ENCODE data around the gene IRX5. TPM values are rescaled to one million over a fixed set of nuclear protein-coding genes. Genes with fewer than 3 reads are reported as not detected.

Gene IRX5
- under 1 TPM in 1 of 5 experiments, not detected in 4; 0.36 TPM for total RNA-seq
- not detected for polyA plus RNA-seq
- not detected for total RNA-seq

DNA sequence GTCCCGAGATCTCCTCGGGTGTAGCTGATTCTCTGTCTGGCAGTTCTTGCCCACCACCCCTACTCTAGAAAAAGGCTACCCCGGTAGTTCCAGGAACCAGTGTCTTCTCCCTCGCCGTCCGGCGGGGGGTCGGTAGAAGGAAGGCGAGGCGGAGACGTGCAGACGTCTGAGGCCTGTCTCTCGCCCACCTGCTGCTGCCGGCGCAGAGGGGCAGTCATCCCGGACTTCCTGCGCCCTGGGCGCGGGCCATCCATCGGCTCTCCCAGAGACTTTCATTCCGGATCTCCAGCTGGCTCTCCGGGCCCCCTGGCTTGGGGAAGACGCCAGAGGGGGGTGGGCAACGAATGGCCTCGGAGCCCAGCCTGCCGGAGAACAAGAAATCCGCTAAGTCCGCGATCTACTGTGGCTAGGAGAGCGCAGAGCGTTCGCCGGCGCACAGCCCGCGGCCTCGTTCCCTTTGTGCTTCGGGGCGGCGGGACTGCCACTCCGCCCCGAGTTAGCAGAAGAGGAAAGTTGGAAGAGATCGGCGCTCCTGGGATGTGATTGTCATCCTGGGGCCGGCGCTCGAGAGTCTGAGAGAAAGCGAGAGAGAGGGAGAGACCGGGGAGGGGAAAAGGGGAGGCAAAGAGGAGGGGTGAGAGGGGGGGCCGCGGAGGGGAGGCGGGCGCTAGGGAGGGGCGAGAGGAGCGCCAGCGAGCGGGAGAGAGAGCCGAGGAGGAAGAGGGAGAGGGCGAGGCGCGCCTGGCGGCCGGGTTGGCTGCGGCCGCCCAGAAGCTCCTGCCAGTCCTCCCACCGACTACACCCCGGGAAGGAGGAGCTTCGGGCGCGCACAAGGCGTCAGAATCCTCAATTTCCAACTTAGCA lies at the start of gene IRX5:
Gene IRX5, plus strand, starts transcription at position 861 of the 864 bp plus-strand sequence. CDS start 334 bp downstream, outside the sequence.
- ChIA-PET CTCF (no interaction called here), POLR2A (no interaction called here)
- Histone ChIP-seq H3K36me3 (ENCODE audit: control insufficient read depth in 2 of 3, insufficient read depth in 3 of 3, low read length in 3 of 3) (no peaks in the 10 kb centered on the region), H3K27ac (ENCODE audit: low read depth, low read length) (no peak within 1 kb of the TSS), H3K27me3 (ENCODE audit: control insufficient read depth in 2 of 2, insufficient read depth in 2 of 2, low read length in 2 of 2) (peaks cover 13 to 49% of the 10 kb centered on the region in 2 donors), H3K9me3 (ENCODE audit: control insufficient read depth in 2 of 3, low read length in 3 of 3) (no peaks in the 10 kb centered on the region), H3K4me1 (ENCODE audit: control insufficient read depth in 2 of 2, insufficient read depth in 2 of 2, low read length in 2 of 2) (peaks cover 9 to 12% of the 10 kb centered on the region in 2 donors), H3K4me3 (ENCODE audit: low read length) (peak within 1 kb of the TSS; percentile 70)
- ATAC-seq (no peak), DNase-seq (peak in 2 of 9 donors; percentile 20 to 46)
- intact Hi-C loops (cut with micrococcal nuclease) = loop anchor here in 1 of 2 donors (1.0 to 5.0 kb wide), 2 partner anchors 397 to 644 kb away; partner anchors contain the start of gene IRX3
- H3K4me1 Mint-ChIP-seq = peaks cover 16 to 42% (median 32%) of the 10 kb centered on the region in 7 donors
- H3K27ac Mint-ChIP-seq = peak within 1 kb of the TSS in 5 of 9 donors; percentile 14 to 93 (median 69)
- peaks cover 0 to 24% (median 13%) of the 10 kb centered on the region in 11 donors for H3K9me3 Mint-ChIP-seq
- peak within 1 kb of the TSS; percentile 84 to 96 (median 93) for H3K4me3 Mint-ChIP-seq
- peaks cover 0 to 23% (median 7%) of the 10 kb centered on the region in 5 donors for H3K36me3 Mint-ChIP-seq
- H3K27me3 Mint-ChIP-seq = peaks cover 68 to 78% (median 73%) of the 10 kb centered on the region in 5 donors

DNA sequence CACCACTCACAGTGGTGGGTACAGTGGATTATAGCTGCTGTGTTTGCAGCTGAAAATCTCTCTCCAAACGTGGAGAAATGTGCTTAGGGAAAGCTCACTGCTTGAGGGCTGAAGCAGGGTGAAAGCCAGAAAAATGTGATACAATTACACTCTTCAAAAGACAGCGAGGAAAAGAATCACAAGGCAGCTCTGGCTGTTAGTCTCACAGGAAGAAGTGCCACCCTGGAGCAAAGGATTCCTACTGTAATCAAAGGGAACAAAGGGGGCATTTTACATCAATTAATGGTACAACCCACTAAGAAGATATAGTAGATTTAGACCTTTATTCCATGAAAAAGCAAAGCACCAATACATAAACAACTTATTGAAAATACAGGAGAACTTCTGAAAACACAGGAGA lies 48.1 kb upstream of the IRX5 start:
- Histone ChIP-seq H3K4me1 (ENCODE audit: control insufficient read depth in 2 of 2, insufficient read depth in 2 of 2, low read length in 2 of 2) (no peaks in the 10 kb centered on the region), H3K27ac (ENCODE audit: low read depth, low read length) (no peak overlapping the region), H3K4me3 (ENCODE audit: low read length) (no peak overlapping the region), H3K27me3 (ENCODE audit: control insufficient read depth in 2 of 2, insufficient read depth in 2 of 2, low read length in 2 of 2) (no peaks in the 10 kb centered on the region), H3K36me3 (ENCODE audit: control insufficient read depth in 2 of 3, insufficient read depth in 3 of 3, low read length in 3 of 3) (no peaks in the 10 kb centered on the region), H3K9me3 (ENCODE audit: control insufficient read depth in 2 of 3, low read length in 3 of 3) (no peaks in the 10 kb centered on the region)
- POLR2A ChIA-PET = no interaction called here
- ATAC-seq = no peak
- H3K36me3 Mint-ChIP-seq = peaks cover 0 to 4% (median 0%) of the 10 kb centered on the region in 5 donors
- no peak overlapping the region for H3K4me3 Mint-ChIP-seq
- H3K27me3 Mint-ChIP-seq = peaks cover 0 to 36% (median 23%) of the 10 kb centered on the region in 5 donors
- intact Hi-C loops (cut with micrococcal nuclease) = no loop called here
- no peak for DNase-seq
- H3K27ac Mint-ChIP-seq = no peak overlapping the region
- H3K4me1 Mint-ChIP-seq = no peaks in the 10 kb centered on the region
- CTCF ChIA-PET = interaction anchor here (0.6 kb wide), 1 partner anchor 248 kb away, joined by 4 read pairs; no protein-coding TSS in a partner anchor
- peaks cover 0 to 36% (median 4%) of the 10 kb centered on the region in 11 donors for H3K9me3 Mint-ChIP-seq

DNA sequence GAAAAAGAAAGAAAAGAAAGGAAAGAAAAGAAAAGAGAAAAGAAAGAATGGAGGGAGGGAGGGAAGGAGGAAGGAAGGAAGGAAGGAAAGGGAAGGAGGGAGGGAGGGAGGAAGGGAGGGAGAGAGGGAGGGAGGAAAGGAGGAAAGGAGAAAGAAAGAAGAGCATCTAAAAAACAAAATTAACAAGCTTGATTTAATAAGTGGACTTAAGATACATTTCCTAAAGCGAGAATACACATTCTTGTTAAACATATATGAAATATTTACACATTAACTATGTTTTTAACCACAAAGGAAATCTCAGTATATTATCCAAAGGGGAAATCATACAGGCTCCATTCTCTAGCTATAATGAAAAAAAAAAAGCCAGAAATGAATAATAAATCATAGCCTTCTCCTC lies 47.3 kb upstream of the IRX5 start:
- Mint-ChIP-seq H3K4me3 (no peak overlapping the region), H3K36me3 (peaks cover 0 to 4% (median 0%) of the 10 kb centered on the region in 5 donors), H3K27ac (no peak overlapping the region), H3K27me3 (peaks cover 0 to 36% (median 20%) of the 10 kb centered on the region in 5 donors), H3K4me1 (no peaks in the 10 kb centered on the region), H3K9me3 (peaks cover 0 to 33% (median 4%) of the 10 kb centered on the region in 11 donors)
- ChIA-PET POLR2A (no interaction called here), CTCF (no interaction called here)
- no peak for DNase-seq
- H3K27me3 ChIP-seq (ENCODE audit: control insufficient read depth in 2 of 2, insufficient read depth in 2 of 2, low read length in 2 of 2) = no peaks in the 10 kb centered on the region
- H3K27ac ChIP-seq (ENCODE audit: low read depth, low read length) = no peak overlapping the region
- H3K9me3 ChIP-seq (ENCODE audit: control insufficient read depth in 2 of 3, low read length in 3 of 3) = no peaks in the 10 kb centered on the region
- ATAC-seq = no peak
- H3K4me3 ChIP-seq (ENCODE audit: low read length) = no peak overlapping the region
- H3K4me1 ChIP-seq (ENCODE audit: control insufficient read depth in 2 of 2, insufficient read depth in 2 of 2, low read length in 2 of 2) = no peaks in the 10 kb centered on the region
- intact Hi-C loops (cut with micrococcal nuclease) = no loop called here
- H3K36me3 ChIP-seq (ENCODE audit: control insufficient read depth in 2 of 3, insufficient read depth in 3 of 3, low read length in 3 of 3) = no peaks in the 10 kb centered on the region

DNA sequence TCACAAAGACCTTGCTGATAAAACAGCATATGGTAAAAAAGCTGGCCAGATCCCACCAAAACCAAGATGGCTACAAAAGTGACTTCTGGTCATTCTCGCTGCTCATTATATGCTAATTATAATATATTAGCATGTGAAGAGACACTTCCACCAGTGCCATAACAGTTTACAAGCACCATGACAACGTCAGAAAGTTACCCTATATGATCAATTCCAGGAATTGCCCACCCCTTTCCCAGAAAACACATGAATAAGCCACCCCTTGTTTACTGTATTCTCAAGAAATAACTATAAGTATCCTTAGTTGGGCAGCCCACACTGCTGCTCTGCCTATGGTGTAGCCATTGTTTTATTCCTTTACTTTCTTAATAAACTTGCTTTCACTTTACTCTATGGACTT lies 44.6 kb upstream of the IRX5 start:
- Histone ChIP-seq H3K9me3 (ENCODE audit: control insufficient read depth in 2 of 3, low read length in 3 of 3) (no peaks in the 10 kb centered on the region), H3K4me1 (ENCODE audit: control insufficient read depth in 2 of 2, insufficient read depth in 2 of 2, low read length in 2 of 2) (no peaks in the 10 kb centered on the region), H3K36me3 (ENCODE audit: control insufficient read depth in 2 of 3, insufficient read depth in 3 of 3, low read length in 3 of 3) (no peaks in the 10 kb centered on the region), H3K27ac (ENCODE audit: low read depth, low read length) (no peak overlapping the region), H3K4me3 (ENCODE audit: low read length) (no peak overlapping the region), H3K27me3 (ENCODE audit: control insufficient read depth in 2 of 2, insufficient read depth in 2 of 2, low read length in 2 of 2) (no peaks in the 10 kb centered on the region)
- no peak overlapping the region for H3K27ac Mint-ChIP-seq
- intact Hi-C loops (cut with micrococcal nuclease) = no loop called here
- DNase-seq (no peak), ATAC-seq (no peak)
- ChIA-PET CTCF (no interaction called here), POLR2A (no interaction called here)
- H3K36me3 Mint-ChIP-seq = peaks cover 0 to 4% (median 0%) of the 10 kb centered on the region in 5 donors
- peaks cover 0 to 19% (median 4%) of the 10 kb centered on the region in 11 donors for H3K9me3 Mint-ChIP-seq
- H3K4me3 Mint-ChIP-seq = no peak overlapping the region
- no peaks in the 10 kb centered on the region for H3K4me1 Mint-ChIP-seq
- H3K27me3 Mint-ChIP-seq = peaks cover 0 to 23% (median 16%) of the 10 kb centered on the region in 5 donors

DNA sequence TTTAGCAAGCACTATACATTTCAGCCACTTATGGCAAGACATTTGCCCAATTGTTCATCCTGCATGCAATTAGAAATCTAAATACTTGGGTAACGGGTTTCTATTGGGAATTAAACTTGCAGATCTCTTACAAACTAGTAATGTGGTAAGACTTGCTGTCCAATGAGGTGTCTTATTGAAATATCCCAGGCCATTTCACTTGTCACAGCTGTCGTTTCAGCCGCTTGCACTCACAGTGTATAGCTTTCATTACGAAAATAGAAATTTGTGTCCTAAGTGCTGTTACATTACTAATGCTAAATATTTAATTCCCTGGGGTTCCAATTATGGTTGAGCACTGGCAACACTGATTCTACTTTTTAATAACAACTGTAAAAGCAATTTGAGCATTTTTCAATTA lies 40.3 kb upstream of the IRX5 start:
- no peak overlapping the region for H3K4me3 Mint-ChIP-seq
- Histone ChIP-seq H3K9me3 (ENCODE audit: control insufficient read depth in 2 of 3, low read length in 3 of 3) (no peaks in the 10 kb centered on the region), H3K4me3 (ENCODE audit: low read length) (no peak overlapping the region), H3K36me3 (ENCODE audit: control insufficient read depth in 2 of 3, insufficient read depth in 3 of 3, low read length in 3 of 3) (no peaks in the 10 kb centered on the region), H3K27me3 (ENCODE audit: control insufficient read depth in 2 of 2, insufficient read depth in 2 of 2, low read length in 2 of 2) (no peaks in the 10 kb centered on the region), H3K4me1 (ENCODE audit: control insufficient read depth in 2 of 2, insufficient read depth in 2 of 2, low read length in 2 of 2) (no peaks in the 10 kb centered on the region), H3K27ac (ENCODE audit: low read depth, low read length) (no peak overlapping the region)
- ATAC-seq (no peak), DNase-seq (no peak)
- no peaks in the 10 kb centered on the region for H3K36me3 Mint-ChIP-seq
- intact Hi-C loops (cut with micrococcal nuclease) = no loop called here
- H3K27ac Mint-ChIP-seq = no peak overlapping the region
- H3K9me3 Mint-ChIP-seq = peaks cover 0 to 6% (median 0%) of the 10 kb centered on the region in 11 donors
- POLR2A ChIA-PET = no interaction called here
- CTCF ChIA-PET = no interaction called here
- H3K27me3 Mint-ChIP-seq = peaks cover 0 to 11% (median 5%) of the 10 kb centered on the region in 5 donors
- no peaks in the 10 kb centered on the region for H3K4me1 Mint-ChIP-seq

DNA sequence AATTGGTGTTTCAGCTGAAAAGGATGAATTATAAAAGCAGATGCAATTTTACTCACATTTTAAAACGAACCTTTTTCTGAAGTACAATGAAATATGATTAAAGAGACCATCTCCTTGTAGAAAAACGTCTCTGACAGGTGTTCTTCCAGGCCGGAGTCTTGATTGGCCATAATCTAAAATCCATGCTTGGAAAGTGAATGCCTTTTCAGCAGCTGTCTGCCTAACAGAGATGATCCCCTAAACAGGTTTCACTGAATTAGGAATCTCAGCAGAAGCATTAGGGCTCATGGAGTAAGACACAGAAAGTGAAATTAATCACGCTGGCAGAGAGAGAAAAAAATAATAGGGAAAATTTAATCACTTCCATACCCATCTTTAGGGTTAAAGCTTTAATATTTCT lies 39.3 kb upstream of the IRX5 start:
- Histone ChIP-seq H3K9me3 (ENCODE audit: control insufficient read depth in 2 of 3, low read length in 3 of 3) (no peaks in the 10 kb centered on the region), H3K27me3 (ENCODE audit: control insufficient read depth in 2 of 2, insufficient read depth in 2 of 2, low read length in 2 of 2) (no peaks in the 10 kb centered on the region), H3K36me3 (ENCODE audit: control insufficient read depth in 2 of 3, insufficient read depth in 3 of 3, low read length in 3 of 3) (no peaks in the 10 kb centered on the region), H3K4me3 (ENCODE audit: low read length) (no peak overlapping the region), H3K27ac (ENCODE audit: low read depth, low read length) (no peak overlapping the region), H3K4me1 (ENCODE audit: control insufficient read depth in 2 of 2, insufficient read depth in 2 of 2, low read length in 2 of 2) (no peaks in the 10 kb centered on the region)
- DNase-seq (no peak), ATAC-seq (no peak)
- intact Hi-C loops (cut with micrococcal nuclease) = no loop called here
- Mint-ChIP-seq H3K27ac (no peak overlapping the region), H3K27me3 (peaks cover 0 to 6% (median 4%) of the 10 kb centered on the region in 5 donors), H3K4me3 (no peak overlapping the region), H3K4me1 (no peaks in the 10 kb centered on the region), H3K9me3 (peaks cover 0 to 5% (median 0%) of the 10 kb centered on the region in 11 donors), H3K36me3 (no peaks in the 10 kb centered on the region)
- CTCF ChIA-PET = no interaction called here
- POLR2A ChIA-PET = no interaction called here
